Neural cell (in vitro differentiated cells): Measurements from ENCODE around the gene TRAPPC5. TPM values are rescaled to one million over a fixed set of nuclear protein-coding genes. Genes with fewer than 3 reads are reported as not detected.

ENCODE experiments used
- H2AFZ ChIP-seq: fragments of 200-600, 300-800 bp; sonication (generic), shearing (Covaris generic); 2 replicates; pipeline ENCODE4 v1.6.0; 2014; ENCODE audit warnings: low read depth, mild to moderate bottlenecking, antibody characterized with exemption, low read length, moderate library complexity
- H3F3A ChIP-seq: fragments of 200-600 bp; shearing (Covaris generic); 2 replicates; pipeline ENCODE4 v1.6.1; 2016; ENCODE audit warnings: mild to moderate bottlenecking, moderate library complexity, mixed read lengths, antibody characterized with exemption, low read length; ENCODE audit not compliant: insufficient read depth, poor library complexity, severe bottlenecking
- H3K27ac ChIP-seq: fragments of 200-600, 300-800 bp; sonication (generic), shearing (Covaris generic); 2 replicates; pipeline ENCODE4 v1.5.1; 2014; ENCODE audit warnings: mild to moderate bottlenecking, low read length, moderate library complexity
- H3K27me3 ChIP-seq: fragments of 300-800, 200-600 bp; sonication (generic), shearing (Covaris generic); 2 replicates; pipeline ENCODE4 v1.6.0; 2014; ENCODE audit warnings: mild to moderate bottlenecking, low read depth, low read length, moderate library complexity; ENCODE audit not compliant: insufficient read depth
- H3K36me3 ChIP-seq: fragments of 300-800, 200-600 bp; sonication (generic), shearing (Covaris generic); 2 replicates; pipeline ENCODE4 v1.5.1; 2014; ENCODE audit warnings: mild to moderate bottlenecking, antibody characterized with exemption, low read length, moderate library complexity; ENCODE audit not compliant: insufficient read depth
- H3K4me2 ChIP-seq: fragments of 300-800, 200-600 bp; sonication (generic), shearing (Covaris generic); 2 replicates; pipeline ENCODE4 v1.6.0; 2014; ENCODE audit warnings: mild to moderate bottlenecking, low read length
- H3K4me3 ChIP-seq: fragments of 300-800, 200-600 bp; sonication (generic), shearing (Covaris generic); 2 replicates; pipeline ENCODE4 v1.5.1; 2014; ENCODE audit warnings: mild to moderate bottlenecking, low read length, moderate library complexity
- H3K79me2 ChIP-seq: fragments of 200-600 bp; shearing (Covaris generic); replicated peaks from 2 replicates; pipeline ENCODE4 v1.6.0; 2014; ENCODE audit warnings: mild to moderate bottlenecking, low read length, moderate library complexity; ENCODE audit not compliant: insufficient read depth
- H3K9ac ChIP-seq: fragments of 300-800, 200-600 bp; sonication (generic), shearing (Covaris generic); 2 replicates; pipeline ENCODE4 v1.6.1; 2016; ENCODE audit warnings: mild to moderate bottlenecking, low read length, mixed read lengths
- H3K9me2 ChIP-seq: fragments of 200-600 bp; shearing (Covaris generic); 2 replicates; pipeline ENCODE4 v1.6.1; 2016; ENCODE audit warnings: mild to moderate bottlenecking, low read length, mixed read lengths; ENCODE audit not compliant: insufficient read depth
- H3K9me3 ChIP-seq: fragments of 200-600, 300-800 bp; sonication (generic), shearing (Covaris generic); 2 replicates; pipeline ENCODE4 v1.6.1; 2016; ENCODE audit warnings: mild to moderate bottlenecking, mixed run types, low read length, moderate library complexity, mixed read lengths
- H4K20me1 ChIP-seq: fragments of 200-600 bp; shearing (Covaris generic); 2 replicates; pipeline ENCODE4 v1.6.1; 2016; ENCODE audit warnings: mild to moderate bottlenecking, mixed run types; ENCODE audit not compliant: insufficient read depth
- CTCF ChIP-seq: fragments of 450-650 bp; IDR thresholded peaks from 2 replicates; pipeline ENCODE4 v1.5.1; 2014; ENCODE audit warnings: antibody characterized with exemption, mild to moderate bottlenecking, moderate library complexity; ENCODE audit not compliant: poor library complexity, severe bottlenecking
- EP300 ChIP-seq: fragments of 450-650 bp; conservative IDR thresholded peaks from 2 replicates; pipeline ENCODE4 v1.6.1; 2014; ENCODE audit warnings: antibody characterized with exemption, mild to moderate bottlenecking, moderate library complexity; ENCODE audit not compliant: poor library complexity, severe bottlenecking
- EZH2 ChIP-seq: fragments of 200-600, 300-800 bp; shearing (Covaris generic), sonication (generic); IDR thresholded peaks from 2 replicates; pipeline ENCODE4 v1.6.1; 2014; ENCODE audit warnings: antibody characterized with exemption, low read length, borderline replicate concordance, mild to moderate bottlenecking; ENCODE audit not compliant: insufficient read depth, poor library complexity, severe bottlenecking
- MXI1 ChIP-seq: fragments of 450-650 bp; conservative IDR thresholded peaks from 2 replicates; pipeline ENCODE4 v1.6.1; 2014; ENCODE audit warnings: antibody characterized with exemption, mild to moderate bottlenecking; ENCODE audit not compliant: poor library complexity, severe bottlenecking
- POLR2AphosphoS5 ChIP-seq: IDR thresholded peaks from 2 replicates; pipeline ENCODE4 v1.6.1; 2012
- RAD21 ChIP-seq: fragments of 450-650 bp; conservative IDR thresholded peaks from 2 replicates; pipeline ENCODE4 v1.6.1; 2014; ENCODE audit warnings: antibody characterized with exemption, mild to moderate bottlenecking, moderate library complexity
- REST ChIP-seq: IDR thresholded peaks from 2 replicates; pipeline ENCODE4 v1.6.1; 2012; ENCODE audit warnings: borderline replicate concordance
- SMC3 ChIP-seq: fragments of 450-650 bp; conservative IDR thresholded peaks from 2 replicates; pipeline ENCODE4 v1.6.1; 2014; ENCODE audit warnings: antibody characterized with exemption, mild to moderate bottlenecking, moderate library complexity; ENCODE audit not compliant: poor library complexity
- TAF1 ChIP-seq: IDR thresholded peaks from 2 replicates; pipeline ENCODE4 v1.6.1; 2012; ENCODE audit warnings: low read depth
- polyA plus RNA-seq: library from polyadenylated mRNA; depleted of rRNA; stranded (reverse); fragments of >200 nt; gene quantifications from 2 replicates; pipeline ENCODE4 v1.2.3, GENCODE V29; 2014

Gene TRAPPC5
- polyA plus RNA-seq, 1 donor from 2014 or later: 88.5 TPM

DNA sequence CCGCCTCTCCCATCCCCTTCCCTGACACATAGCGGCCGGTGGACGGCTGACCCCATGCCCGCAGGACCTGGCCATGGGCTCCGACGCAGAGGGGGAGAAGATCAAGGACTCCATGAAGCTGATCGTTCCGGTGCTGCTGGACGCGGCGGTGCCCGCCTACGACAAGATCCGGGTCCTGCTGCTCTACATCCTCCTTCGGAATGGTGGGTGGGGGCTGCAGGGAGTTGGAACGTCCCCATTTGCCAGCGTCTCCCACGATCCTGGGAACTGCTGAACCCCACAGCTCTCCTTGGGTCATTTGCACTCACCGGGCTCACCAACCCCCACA is 36.1 kb upstream of the TRAPPC5 start:
- H3K27me3 ChIP-seq: no peaks in the 10 kb centered on the region
- no peaks in the 10 kb centered on the region for H3F3A ChIP-seq
- H3K4me3 ChIP-seq: no peak overlapping the region
- H4K20me1 ChIP-seq: no peaks in the 10 kb centered on the region
- H3K9me2 ChIP-seq: no peaks in the 10 kb centered on the region
- H3K4me2 ChIP-seq: no peak overlapping the region
- no peaks in the 10 kb centered on the region for H3K36me3 ChIP-seq
- TF ChIP-seq RAD21: no peak
- TF ChIP-seq EZH2: no peak
- TF ChIP-seq SMC3: no peak
- no peak for TF ChIP-seq REST
- TF ChIP-seq CTCF: no peak
- no peak for TF ChIP-seq POLR2AphosphoS5
- no peak for TF ChIP-seq TAF1
- TF ChIP-seq EP300: no peak
- TF ChIP-seq MXI1: no peak
- no peak overlapping the region for H3K9ac ChIP-seq
- no peak overlapping the region for H3K27ac ChIP-seq
- H3K9me3 ChIP-seq: no peaks in the 10 kb centered on the region
- no peaks in the 10 kb centered on the region for H3K79me2 ChIP-seq
- H2AFZ ChIP-seq: no peak overlapping the region

GRCh38 chr19:7645163-7645562 is 35.5 kb upstream of the TRAPPC5 start:
- H3K9me2 ChIP-seq: no peaks in the 10 kb centered on the region
- H3K9ac ChIP-seq: no peak overlapping the region
- H3K27me3 ChIP-seq: no peaks in the 10 kb centered on the region
- H3K36me3 ChIP-seq: no peaks in the 10 kb centered on the region
- no peaks in the 10 kb centered on the region for H4K20me1 ChIP-seq
- no peak overlapping the region for H2AFZ ChIP-seq
- no peak overlapping the region for H3K4me3 ChIP-seq
- H3K79me2 ChIP-seq: no peaks in the 10 kb centered on the region
- H3K4me2 ChIP-seq: no peak overlapping the region
- H3K27ac ChIP-seq: no peak overlapping the region
- H3K9me3 ChIP-seq: no peaks in the 10 kb centered on the region
- H3F3A ChIP-seq: no peaks in the 10 kb centered on the region
- no peak for TF ChIP-seq EP300

- Histone ChIP-seq H3K9me2 (no peaks in the 10 kb centered on the region), H2AFZ (no peak overlapping the region), H3K4me3 (no peak overlapping the region), H3K9ac (no peak overlapping the region), H4K20me1 (no peaks in the 10 kb centered on the region), H3K4me2 (no peak overlapping the region), H3F3A (no peaks in the 10 kb centered on the region), H3K79me2 (no peaks in the 10 kb centered on the region), H3K27ac (no peak overlapping the region), H3K27me3 (no peaks in the 10 kb centered on the region), H3K9me3 (no peaks in the 10 kb centered on the region), H3K36me3 (no peaks in the 10 kb centered on the region)
- no peak for TF ChIP-seq RAD21
- TF ChIP-seq CTCF: no peak
- TF ChIP-seq REST: no peak
- no peak for TF ChIP-seq EP300
Observed at GRCh38 chr19:7645656-7646425, 34.8 kb upstream of the TRAPPC5 start.
